Activated T-cell treated with anti-CD3 and anti-CD28 coated beads, Interleukin-2, amount 50 U/mL, for 24 hours (primary cell): ENCODE results near the gene ASIC1.

ENCODE experiments used
- DNase-seq: peaks from one replicate; pipeline ENCODE4 v3.0.0-alpha.2; 2020
- H3K27ac Mint-ChIP-seq: 2 replicates; pipeline ENCODE4 v1.8.0; 2020; ENCODE audit warnings: mild to moderate bottlenecking, mixed read lengths
- H3K27me3 Mint-ChIP-seq: 2 replicates; pipeline ENCODE4 v1.8.0; 2020; ENCODE audit warnings: mixed read lengths
- H3K36me3 Mint-ChIP-seq: 2 replicates; pipeline ENCODE4 v1.8.0; 2020; ENCODE audit warnings: low read depth, mixed read lengths
- H3K4me1 Mint-ChIP-seq: 2 replicates; pipeline ENCODE4 v1.8.0; 2020; ENCODE audit warnings: low read depth, mixed read lengths
- H3K4me3 Mint-ChIP-seq: 2 replicates; pipeline ENCODE4 v1.8.0; 2020; ENCODE audit warnings: mild to moderate bottlenecking, moderate library complexity, mixed read lengths
- H3K9me3 Mint-ChIP-seq: 2 replicates; pipeline ENCODE4 v1.8.0; 2020; ENCODE audit warnings: mixed read lengths

ASIC1 gene

DNA sequence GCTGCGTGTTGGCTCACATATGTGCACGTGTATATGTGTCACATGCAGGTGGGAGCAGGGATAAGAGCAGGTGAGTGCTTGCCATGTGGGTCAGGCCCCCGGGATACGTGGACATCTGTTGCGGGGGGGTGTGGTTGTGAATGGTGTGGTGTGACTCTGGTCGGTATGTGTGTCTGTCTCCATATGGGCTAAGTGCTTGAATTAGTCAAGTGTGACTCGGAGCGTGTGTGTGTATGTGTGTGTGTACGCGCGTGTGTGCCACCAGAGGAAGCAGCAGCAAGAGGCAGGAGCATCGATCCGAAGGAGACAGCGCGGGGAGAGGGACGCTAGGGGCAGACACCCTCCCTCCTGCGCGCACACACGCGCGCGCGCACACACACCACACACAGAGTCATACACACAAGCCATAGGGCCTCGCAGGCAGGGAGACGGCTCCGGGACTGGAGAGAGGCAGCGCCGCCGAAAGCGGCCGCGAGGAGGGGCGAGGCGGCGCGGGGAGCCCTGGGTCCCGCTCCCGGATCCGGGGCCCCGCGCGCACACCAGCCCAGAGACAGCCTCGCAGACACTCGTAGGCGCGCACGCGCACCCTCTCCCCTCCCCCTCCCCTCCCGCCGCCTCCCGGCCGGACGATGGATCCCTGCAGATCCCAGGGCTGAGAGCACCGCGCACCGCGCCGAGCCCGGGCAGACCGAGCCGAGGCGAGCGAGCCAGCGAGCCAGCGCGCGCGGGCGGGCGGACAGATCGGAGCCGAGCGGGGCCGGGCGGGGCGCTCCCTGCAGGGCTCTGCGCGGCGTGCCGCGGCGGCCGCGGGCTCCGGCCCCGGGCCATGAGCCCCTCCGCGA, at the start of gene ASIC1:
Gene ASIC1, plus strand, starts transcription at position 597 of the 842 bp plus-strand sequence. CDS start 1,171 bp downstream, outside the sequence.
- peak; percentile 79 for DNase-seq
- Mint-ChIP-seq H3K27me3 (peaks cover 46% of the 10 kb centered on the region), H3K9me3 (no peaks in the 10 kb centered on the region), H3K4me1 (peaks cover 43% of the 10 kb centered on the region), H3K4me3 (peak within 1 kb of the TSS; percentile 78), H3K27ac (peak within 1 kb of the TSS; percentile 51), H3K36me3 (peaks cover 26% of the 10 kb centered on the region)

DNA sequence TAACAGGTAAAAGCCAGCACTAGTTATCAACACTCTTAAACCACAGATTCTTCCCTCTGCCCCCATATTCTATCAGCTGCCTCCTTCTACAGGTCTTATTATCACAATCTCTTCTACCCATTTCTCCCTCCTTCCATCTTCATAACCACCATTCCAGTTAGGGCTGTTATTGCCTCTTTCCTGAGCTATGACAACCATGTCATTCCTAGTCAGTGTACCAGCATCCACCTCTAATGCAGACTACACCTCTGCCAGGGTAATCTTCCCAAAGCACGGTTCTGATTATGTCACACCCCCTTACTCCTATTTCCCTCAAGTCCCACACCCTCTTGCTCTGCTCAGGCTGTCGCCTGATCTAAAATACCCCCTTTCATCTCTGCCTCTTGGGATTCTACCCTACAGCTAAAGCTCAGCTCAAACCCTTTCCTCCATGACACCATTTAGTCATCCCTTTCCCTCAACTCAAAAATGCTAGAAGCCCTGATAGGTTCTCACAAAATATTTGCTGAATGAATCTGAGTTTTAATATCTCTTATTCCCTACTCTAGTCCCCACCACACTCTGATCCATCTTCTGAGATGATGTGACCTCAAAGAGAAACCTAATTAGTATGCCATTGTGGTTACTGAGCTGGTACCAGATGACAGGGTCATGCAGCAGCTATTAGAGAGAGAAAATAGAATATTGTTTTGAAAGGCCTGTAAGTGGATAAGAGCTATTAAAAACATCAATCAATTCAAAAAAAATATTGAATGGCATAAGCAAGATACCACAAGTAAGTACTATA, 43.8 kb upstream of the ASIC1 start:
- Mint-ChIP-seq H3K4me1 (peaks cover 6% of the 10 kb centered on the region), H3K4me3 (no peak overlapping the region), H3K36me3 (peaks cover 57% of the 10 kb centered on the region), H3K27me3 (no peaks in the 10 kb centered on the region), H3K9me3 (no peaks in the 10 kb centered on the region), H3K27ac (no peak overlapping the region)
- DNase-seq: no peak

DNA sequence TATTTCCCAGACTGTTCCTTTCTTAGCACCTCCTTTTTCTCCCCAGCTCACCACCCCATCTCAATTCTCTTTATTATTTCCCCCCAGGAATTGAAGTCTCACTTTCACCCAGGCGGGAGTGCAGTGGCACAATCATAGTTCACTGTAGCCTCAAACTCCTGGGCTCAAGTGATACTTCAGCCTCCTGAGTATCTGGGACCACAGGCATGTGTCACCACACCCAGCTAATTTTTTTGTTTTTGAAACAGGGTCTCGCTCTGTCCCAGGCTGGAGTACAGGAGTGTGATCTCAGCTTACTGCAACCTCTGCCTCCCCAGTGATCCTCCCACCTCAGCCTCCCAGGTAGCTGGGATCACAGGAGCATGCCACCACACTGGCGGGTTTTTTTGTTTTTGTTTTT, 43.1 kb upstream of the ASIC1 start:
- no peaks in the 10 kb centered on the region for H3K27me3 Mint-ChIP-seq
- H3K9me3 Mint-ChIP-seq: no peaks in the 10 kb centered on the region
- peaks cover 6% of the 10 kb centered on the region for H3K4me1 Mint-ChIP-seq
- H3K4me3 Mint-ChIP-seq: no peak overlapping the region
- no peak for DNase-seq
- peaks cover 52% of the 10 kb centered on the region for H3K36me3 Mint-ChIP-seq
- H3K27ac Mint-ChIP-seq: no peak overlapping the region

DNA sequence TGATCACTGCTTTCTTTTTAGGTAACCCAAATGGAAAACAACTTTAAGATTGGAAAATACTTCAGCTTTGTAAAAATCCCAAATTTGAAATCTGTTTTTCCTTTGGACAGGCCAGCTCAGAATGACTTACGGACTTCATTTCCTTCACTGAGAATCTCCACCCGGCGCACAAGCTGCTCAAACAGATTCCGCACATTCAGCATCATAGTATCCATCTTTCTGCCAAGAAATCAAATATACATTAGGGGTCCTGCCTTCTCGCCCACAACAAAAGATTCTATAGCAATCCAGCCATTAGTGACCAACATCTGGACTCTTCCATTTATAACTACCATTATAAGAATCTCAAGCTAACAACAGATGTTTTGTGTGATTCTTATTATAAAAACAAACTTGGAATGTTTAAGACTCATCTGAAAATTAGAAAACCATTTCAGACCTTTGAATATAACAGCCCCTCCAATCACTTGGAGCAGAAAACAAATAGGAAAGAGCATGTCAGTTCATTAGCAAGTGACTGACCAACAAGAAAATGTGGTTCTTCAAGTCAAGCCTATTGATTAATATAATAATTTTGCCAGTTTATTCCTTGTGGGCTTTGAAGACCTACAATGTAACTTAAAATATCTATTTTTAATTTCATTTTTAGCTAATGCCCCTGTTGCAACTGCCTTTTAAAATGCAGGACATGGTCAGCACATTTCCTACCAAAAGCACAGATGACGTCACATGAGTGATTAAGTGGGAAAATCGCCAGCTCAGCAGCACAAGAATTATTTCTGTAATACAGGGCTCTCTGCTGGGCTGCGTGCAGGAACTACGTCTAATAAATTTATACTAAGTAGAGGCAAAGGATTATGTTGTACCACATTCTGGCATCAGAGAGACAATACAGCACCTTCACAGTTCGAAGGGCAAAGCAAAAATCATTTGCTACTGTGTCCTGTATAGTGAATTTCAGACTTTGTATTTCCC, 40.6 kb upstream of the ASIC1 start:
- no peak for DNase-seq
- Mint-ChIP-seq H3K4me3 (no peak overlapping the region), H3K36me3 (peaks cover 42% of the 10 kb centered on the region), H3K9me3 (no peaks in the 10 kb centered on the region), H3K4me1 (peaks cover 12% of the 10 kb centered on the region), H3K27me3 (no peaks in the 10 kb centered on the region), H3K27ac (no peak overlapping the region)

DNA sequence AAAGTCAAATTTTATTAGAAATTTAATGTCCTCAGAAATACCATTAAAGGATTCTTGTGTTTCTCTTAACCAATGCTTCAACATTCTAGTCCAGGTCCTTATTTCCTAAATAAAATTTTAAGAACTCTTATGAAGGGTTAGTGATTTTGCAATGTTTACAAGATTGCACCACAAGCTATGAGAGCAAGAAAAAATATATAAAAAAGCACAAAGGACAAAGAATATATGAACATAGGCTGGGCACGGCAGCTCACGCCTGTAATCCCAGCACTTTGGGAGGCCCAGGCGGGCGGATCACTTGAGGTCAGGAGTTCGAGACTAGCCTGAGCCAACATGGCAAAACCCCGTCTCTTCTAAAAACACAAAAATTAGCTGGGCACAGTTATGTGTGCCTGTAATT, 39.8 kb upstream of the ASIC1 start:
- Mint-ChIP-seq H3K4me3 (no peak overlapping the region), H3K27ac (no peak overlapping the region), H3K36me3 (peaks cover 44% of the 10 kb centered on the region), H3K9me3 (no peaks in the 10 kb centered on the region), H3K4me1 (peaks cover 13% of the 10 kb centered on the region), H3K27me3 (no peaks in the 10 kb centered on the region)
- DNase-seq: no peak

DNA sequence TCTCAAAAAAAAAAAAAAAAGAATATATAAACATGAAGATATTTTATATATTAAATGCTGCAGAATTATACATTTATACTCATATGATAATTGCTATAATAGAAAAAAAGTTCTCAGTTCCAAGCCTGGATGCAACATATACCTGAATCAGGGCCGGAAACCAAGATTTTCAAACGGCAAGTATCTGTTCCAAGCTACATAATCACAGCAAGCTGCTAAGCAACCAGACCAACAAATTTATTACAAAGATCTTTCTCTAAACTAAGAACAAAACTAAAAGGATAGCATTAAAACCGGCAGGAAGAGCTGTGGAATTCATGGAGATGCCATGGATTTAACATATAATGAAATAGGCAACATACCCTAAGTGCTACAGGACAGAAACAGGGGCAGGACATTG, 39.2 kb upstream of the ASIC1 start:
- H3K27ac Mint-ChIP-seq: no peak overlapping the region
- no peaks in the 10 kb centered on the region for H3K27me3 Mint-ChIP-seq
- H3K4me3 Mint-ChIP-seq: no peak overlapping the region
- peaks cover 48% of the 10 kb centered on the region for H3K36me3 Mint-ChIP-seq
- H3K9me3 Mint-ChIP-seq: no peaks in the 10 kb centered on the region
- no peak for DNase-seq
- H3K4me1 Mint-ChIP-seq: peaks cover 15% of the 10 kb centered on the region

DNA sequence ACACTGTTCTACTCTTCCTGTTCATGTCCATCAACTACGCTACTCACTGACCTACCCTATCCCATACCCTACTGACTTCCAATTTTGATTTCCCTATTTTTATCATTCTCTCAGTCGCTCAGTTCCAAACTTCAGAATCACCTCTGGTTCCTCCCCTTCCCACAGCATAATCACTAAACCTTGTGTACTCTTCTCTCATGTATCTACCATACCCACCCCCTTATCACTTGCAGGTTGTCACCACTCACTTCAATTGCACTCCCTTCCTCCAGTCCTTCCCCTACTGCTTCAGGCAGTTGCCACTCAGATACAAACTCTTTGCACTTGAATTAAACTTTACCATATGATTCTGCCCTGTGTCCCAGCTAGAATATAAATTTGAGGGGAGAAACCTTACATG, 38.4 kb upstream of the ASIC1 start:
- H3K4me1 Mint-ChIP-seq: peaks cover 15% of the 10 kb centered on the region
- H3K27ac Mint-ChIP-seq: no peak overlapping the region
- H3K36me3 Mint-ChIP-seq: peaks cover 44% of the 10 kb centered on the region
- no peak overlapping the region for H3K4me3 Mint-ChIP-seq
- H3K9me3 Mint-ChIP-seq: no peaks in the 10 kb centered on the region
- no peak for DNase-seq
- H3K27me3 Mint-ChIP-seq: no peaks in the 10 kb centered on the region

DNA sequence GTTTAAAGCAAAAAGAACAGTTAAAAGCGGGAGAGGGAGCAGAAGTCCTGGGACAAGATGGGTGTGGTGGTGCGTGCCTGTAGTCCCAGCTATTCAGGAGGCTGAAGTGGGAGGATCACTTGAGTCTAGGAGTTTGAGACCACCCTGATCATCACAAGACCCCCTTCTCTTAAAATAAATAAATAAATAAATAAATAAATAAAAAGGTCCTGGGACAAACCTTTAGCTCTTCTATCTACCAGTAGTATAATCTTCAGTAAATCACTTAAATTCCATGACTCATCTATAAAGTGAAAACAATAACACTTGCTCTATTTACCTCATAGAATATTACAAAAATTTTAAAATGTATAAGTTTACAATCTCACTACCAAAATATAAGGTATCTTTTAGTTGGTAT, 37.9 kb upstream of the ASIC1 start:
- H3K36me3 Mint-ChIP-seq: peaks cover 44% of the 10 kb centered on the region
- no peaks in the 10 kb centered on the region for H3K9me3 Mint-ChIP-seq
- peaks cover 16% of the 10 kb centered on the region for H3K4me1 Mint-ChIP-seq
- H3K27me3 Mint-ChIP-seq: no peaks in the 10 kb centered on the region
- no peak overlapping the region for H3K4me3 Mint-ChIP-seq
- DNase-seq: no peak
- no peak overlapping the region for H3K27ac Mint-ChIP-seq

DNA sequence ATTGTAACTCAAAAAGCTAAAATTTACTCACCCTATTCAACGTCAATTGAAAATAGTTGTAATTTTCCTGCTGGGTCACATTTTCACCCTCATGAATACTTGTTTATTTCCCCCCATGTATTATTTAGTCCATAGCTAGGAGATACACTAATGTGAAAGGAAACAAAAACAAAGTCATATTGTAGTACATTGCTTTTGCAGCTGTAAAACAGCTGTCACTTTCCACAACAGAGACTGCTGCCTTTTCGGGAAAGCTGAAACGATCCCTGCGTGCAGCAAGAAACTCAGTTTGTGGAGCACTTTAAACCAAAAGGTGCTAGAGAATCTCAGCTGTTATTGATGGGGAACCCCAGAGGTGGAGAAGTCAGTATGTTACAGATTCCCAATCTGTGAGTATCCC, 36.4 kb upstream of the ASIC1 start:
- DNase-seq: no peak
- Mint-ChIP-seq H3K4me1 (peaks cover 22% of the 10 kb centered on the region), H3K27ac (no peak overlapping the region), H3K4me3 (no peak overlapping the region), H3K36me3 (peaks cover 42% of the 10 kb centered on the region), H3K9me3 (peaks cover 2% of the 10 kb centered on the region), H3K27me3 (no peaks in the 10 kb centered on the region)

DNA sequence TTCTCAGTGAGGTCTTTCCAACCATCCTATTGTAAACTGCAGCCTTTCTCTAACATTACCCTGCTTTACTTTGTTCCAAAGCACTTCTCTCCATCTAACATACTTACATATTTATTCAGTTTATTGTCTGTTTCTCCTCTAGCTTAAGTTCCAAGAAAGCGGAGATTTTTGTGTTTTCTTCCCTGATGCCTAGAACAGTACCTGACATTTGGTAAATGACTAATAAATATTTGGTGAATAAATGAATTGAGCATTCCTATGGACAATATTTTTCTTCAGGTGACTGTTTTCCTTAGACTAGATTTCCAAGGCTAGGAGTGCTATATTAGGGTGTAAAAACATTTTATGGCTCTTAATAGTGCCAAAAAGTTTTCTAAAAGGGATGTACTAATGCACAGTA, 34.5 kb upstream of the ASIC1 start:
- H3K27ac Mint-ChIP-seq: no peak overlapping the region
- H3K36me3 Mint-ChIP-seq: peaks cover 30% of the 10 kb centered on the region
- no peak for DNase-seq
- H3K9me3 Mint-ChIP-seq: peaks cover 2% of the 10 kb centered on the region
- peaks cover 24% of the 10 kb centered on the region for H3K4me1 Mint-ChIP-seq
- no peaks in the 10 kb centered on the region for H3K27me3 Mint-ChIP-seq
- H3K4me3 Mint-ChIP-seq: peak overlapping the region; percentile 98

DNA sequence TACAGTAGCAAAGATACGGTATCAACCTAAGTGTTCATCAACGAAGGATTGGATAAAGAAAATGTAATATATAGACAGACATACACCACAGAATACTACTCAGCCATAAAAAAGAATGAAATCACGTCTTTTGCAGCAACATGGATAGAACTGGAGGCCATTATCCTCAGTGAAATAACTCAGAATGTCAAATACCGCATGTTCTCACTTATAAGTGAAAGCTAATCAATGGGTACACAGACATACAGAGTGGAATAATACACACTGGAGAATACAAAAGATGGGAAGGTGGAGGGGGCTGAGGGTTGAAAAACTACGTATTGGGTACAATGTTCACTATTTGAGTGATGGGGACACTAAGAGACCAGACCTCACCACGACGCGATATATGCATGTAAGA, 33.2 kb upstream of the ASIC1 start:
- Mint-ChIP-seq H3K27me3 (no peaks in the 10 kb centered on the region), H3K27ac (peak overlapping the region; percentile 98), H3K4me3 (peak overlapping the region; percentile 98), H3K36me3 (peaks cover 30% of the 10 kb centered on the region), H3K4me1 (peaks cover 24% of the 10 kb centered on the region), H3K9me3 (peaks cover 2% of the 10 kb centered on the region)
- no peak for DNase-seq

DNA sequence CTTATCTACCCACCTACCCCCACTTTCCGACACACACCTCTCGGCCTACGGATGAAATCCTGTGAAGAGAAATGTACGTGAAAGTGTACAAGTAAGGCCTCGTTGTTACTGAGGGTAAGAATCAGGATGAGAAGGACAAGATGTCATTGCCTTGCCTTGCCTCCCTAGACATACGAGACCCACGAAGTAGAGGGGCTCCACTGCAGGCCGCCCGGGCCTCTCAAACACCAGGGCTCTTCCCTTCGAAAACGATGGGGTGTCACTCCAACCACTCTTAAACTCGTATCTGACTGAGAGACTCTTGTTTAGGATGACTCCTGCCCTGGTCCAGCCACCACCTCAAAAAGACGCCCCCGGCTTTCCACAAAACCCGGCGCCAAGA, 32.6 kb upstream of the ASIC1 start:
- peaks cover 30% of the 10 kb centered on the region for H3K36me3 Mint-ChIP-seq
- H3K9me3 Mint-ChIP-seq: peaks cover 2% of the 10 kb centered on the region
- no peaks in the 10 kb centered on the region for H3K27me3 Mint-ChIP-seq
- H3K4me3 Mint-ChIP-seq: peak overlapping the region; percentile 98
- peak overlapping the region; percentile 98 for H3K27ac Mint-ChIP-seq
- peaks cover 24% of the 10 kb centered on the region for H3K4me1 Mint-ChIP-seq
- DNase-seq: no peak

DNA sequence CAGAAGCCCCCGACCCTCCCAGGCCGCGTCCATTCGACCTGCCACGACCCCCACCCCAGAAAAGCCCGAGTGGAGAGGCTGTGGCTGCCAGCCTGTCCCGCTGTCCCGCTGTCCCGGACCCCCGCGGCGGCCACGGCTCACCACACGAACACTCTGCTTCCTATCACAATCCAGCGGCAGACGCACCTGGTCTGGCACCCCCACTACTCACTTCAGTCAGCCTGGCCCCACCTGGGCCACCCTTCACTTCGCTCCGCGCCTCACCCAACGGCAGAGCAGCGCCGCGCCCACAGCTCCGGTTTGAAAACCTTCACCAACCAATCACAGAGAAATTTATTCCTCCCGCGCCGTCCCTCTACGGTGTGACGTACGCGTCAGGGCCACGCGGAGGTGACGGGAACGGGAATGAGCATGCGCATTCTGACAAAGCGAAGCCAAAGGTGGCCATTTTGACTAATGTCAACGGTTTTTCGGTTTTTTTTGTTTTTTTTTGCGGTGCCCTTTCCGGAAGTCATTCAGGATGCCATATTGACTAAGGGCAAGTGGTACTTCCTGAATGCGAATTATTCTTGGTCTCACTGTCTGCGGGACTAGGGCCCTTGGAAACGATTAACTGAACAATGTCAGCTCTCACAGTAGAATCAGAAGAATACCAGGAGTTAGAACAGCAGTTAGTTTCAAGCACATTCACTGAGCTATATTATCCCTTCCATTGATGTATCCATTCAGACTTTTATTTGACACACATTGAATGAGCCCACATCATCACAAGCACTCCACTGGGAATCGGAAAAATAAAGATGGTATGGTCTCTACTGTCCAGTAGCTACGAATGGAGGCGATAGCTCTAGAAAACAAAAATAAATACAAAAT, 32.0 kb upstream of the ASIC1 start, which contains the start of gene RACGAP1:
Gene RACGAP1, minus strand, starts transcription at position 308 of the 873 bp plus-strand sequence. CDS start 8,779 bp downstream, outside the sequence.
- Mint-ChIP-seq H3K9me3 (peaks cover 2% of the 10 kb centered on the region), H3K4me3 (peak within 1 kb of the TSS; percentile 98), H3K36me3 (peaks cover 30% of the 10 kb centered on the region), H3K4me1 (peaks cover 24% of the 10 kb centered on the region), H3K27me3 (no peaks in the 10 kb centered on the region), H3K27ac (peak within 1 kb of the TSS; percentile 98)
- DNase-seq: peak; percentile 91
